GM18499 (cell line): ENCODE data around the gene TMEM50B.

Experiments used
- ATAC-seq: cut with Tn5 transposase; IDR thresholded peaks from one replicate; pipeline ENCODE4 v1.9.1; 2021; ENCODE audit warnings: moderate number of reproducible peaks; ENCODE audit not compliant: insufficient read depth, unreplicated experiment

The TMEM50B gene

DNA sequence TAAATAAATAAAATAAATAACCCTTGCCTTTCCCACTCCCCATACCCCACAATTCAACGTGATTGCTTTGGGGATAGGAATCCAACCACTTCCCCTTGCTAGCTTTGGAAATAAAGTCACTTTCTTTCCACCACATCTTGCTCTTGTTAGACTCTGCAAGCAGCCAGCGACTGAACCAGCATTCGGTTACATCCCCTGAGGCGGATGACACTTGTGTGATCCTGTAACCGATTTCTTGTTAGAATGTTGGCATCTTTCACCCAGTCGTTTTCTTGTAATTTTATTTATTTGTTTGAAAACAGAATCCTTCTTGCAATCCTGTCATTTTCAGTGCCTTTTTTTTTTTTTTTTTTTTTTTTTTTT lies 78.2 kb downstream of the TMEM50B start:
- ATAC-seq = no peak
